ENCODE data around the gene SESTD1. TPM values are rescaled to one million over a fixed set of nuclear protein-coding genes. Genes with fewer than 3 reads are reported as not detected.

The SESTD1 gene
- total RNA-seq, 4 donors from 2014 or later: 9.7 to 28.1 (median 21.3) TPM

DNA sequence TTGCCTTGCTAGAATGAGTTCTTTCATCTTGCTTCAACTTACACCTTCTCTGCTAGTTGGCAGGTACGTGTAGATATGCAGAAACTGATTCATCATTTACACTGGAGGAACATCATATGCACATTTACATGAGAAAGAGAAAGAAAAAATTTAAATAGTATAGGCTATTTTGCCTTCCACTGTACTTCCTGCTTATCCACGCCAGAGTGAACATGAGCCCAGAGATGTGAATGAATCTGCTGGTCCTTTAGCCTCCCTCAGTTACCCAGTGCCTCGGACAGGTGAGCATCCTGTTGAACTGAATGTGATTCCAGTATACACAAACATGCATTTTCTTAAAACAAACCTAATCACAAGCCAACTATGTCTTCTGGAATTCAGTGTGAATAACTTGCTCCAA lies 83.6 kb downstream of the SESTD1 start:
- no peak for TF ChIP-seq CTCF (IDR thresholded peaks at IDR 0.05)
- no peak for TF ChIP-seq POLR2A (IDR thresholded peaks at IDR 0.05)
- Histone ChIP-seq H3K27ac (no peak overlapping the region), H3K4me1 (no peaks in the 10 kb centered on the region), H3K27me3 (no peaks in the 10 kb centered on the region), H3K36me3 (no peaks in the 10 kb centered on the region), H3K9me3 (no peaks in the 10 kb centered on the region), H3K4me3 (replicated peaks in 1 of 3) (no peak overlapping the region)
- intact Hi-C loops (cut with DNase I): no loop called here
- 87 to 89% methylated on average over 3 of the region's 3 CpGs for WGBS, 2 donors
- DNase-seq: no peak

- TF ChIP-seq CTCF (IDR thresholded peaks at IDR 0.05) (no peak), POLR2A (IDR thresholded peaks at IDR 0.05) (no peak)
- intact Hi-C loops (cut with DNase I): no loop called here
- no peaks in the 10 kb centered on the region for H3K9me3 ChIP-seq
- WGBS, 2 donors: 75 to 77% methylated on average over 2 of the region's 2 CpGs
- no peaks in the 10 kb centered on the region for H3K4me1 ChIP-seq
- H3K27me3 ChIP-seq: no peaks in the 10 kb centered on the region
- H3K4me3 ChIP-seq (replicated peaks in 1 of 3): no peak overlapping the region
- no peaks in the 10 kb centered on the region for H3K36me3 ChIP-seq
- no peak for DNase-seq
- H3K27ac ChIP-seq: no peak overlapping the region
These were observed 84.4 kb downstream of the SESTD1 start for GRCh38 chr2:179180242-179180641.

DNA sequence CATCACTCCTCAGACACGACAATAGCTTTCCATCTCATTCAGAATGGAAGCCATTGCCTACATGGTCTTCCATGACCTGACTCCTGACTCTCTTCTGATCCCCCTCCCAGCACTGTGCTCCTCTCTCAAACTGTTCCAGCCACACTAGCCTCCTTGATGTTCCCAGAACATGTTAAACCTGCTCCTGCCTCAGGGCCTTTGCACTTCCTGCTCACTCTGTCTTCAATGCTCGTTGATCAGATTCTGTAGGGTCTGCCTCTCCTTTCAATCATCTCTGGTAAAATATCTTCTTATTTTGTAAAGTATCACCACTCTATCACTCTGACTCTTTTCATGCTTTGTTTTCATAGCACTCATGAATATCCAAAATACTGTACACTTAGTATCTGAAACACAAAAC lies 84.9 kb downstream of the SESTD1 start:
- Histone ChIP-seq H3K27ac (no peak overlapping the region), H3K27me3 (no peaks in the 10 kb centered on the region), H3K9me3 (no peaks in the 10 kb centered on the region), H3K4me3 (replicated peaks in 1 of 3) (no peak overlapping the region), H3K4me1 (no peaks in the 10 kb centered on the region), H3K36me3 (no peaks in the 10 kb centered on the region)
- 95 to 96% methylated on average over 2 of the region's 2 CpGs for WGBS, 2 donors
- DNase-seq: no peak
- TF ChIP-seq POLR2A (IDR thresholded peaks at IDR 0.05) (no peak), CTCF (IDR thresholded peaks at IDR 0.05) (no peak)
- intact Hi-C loops (cut with DNase I): no loop called here

DNA sequence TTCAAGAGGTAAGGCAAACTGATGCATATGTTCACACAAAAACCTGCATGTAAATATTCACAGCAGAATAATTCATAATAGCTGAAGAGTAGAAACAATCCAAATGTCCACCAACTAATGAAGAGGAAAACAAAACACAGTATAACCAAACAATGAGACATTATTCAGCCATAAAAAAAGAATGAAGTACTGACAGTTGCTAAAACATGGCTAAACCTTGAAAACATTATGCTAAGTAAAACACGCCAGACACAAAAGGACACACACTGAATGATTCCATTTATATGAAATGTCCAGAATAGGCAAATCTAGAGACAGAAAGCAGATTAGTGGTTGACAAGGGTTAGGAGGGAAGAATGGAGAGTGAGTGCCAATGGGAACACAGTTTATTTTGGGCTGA lies 86.9 kb downstream of the SESTD1 start:
- Histone ChIP-seq H3K9me3 (no peaks in the 10 kb centered on the region), H3K27ac (no peak overlapping the region), H3K27me3 (no peaks in the 10 kb centered on the region), H3K4me3 (replicated peaks in 1 of 3) (no peak overlapping the region), H3K36me3 (no peaks in the 10 kb centered on the region), H3K4me1 (no peaks in the 10 kb centered on the region)
- TF ChIP-seq CTCF (IDR thresholded peaks at IDR 0.05): no peak
- no peak for TF ChIP-seq POLR2A (IDR thresholded peaks at IDR 0.05)
- 95 to 98% methylated on average over 1 of the region's 1 CpG for WGBS, 2 donors
- intact Hi-C loops (cut with DNase I): no loop called here
- no peak for DNase-seq

DNA sequence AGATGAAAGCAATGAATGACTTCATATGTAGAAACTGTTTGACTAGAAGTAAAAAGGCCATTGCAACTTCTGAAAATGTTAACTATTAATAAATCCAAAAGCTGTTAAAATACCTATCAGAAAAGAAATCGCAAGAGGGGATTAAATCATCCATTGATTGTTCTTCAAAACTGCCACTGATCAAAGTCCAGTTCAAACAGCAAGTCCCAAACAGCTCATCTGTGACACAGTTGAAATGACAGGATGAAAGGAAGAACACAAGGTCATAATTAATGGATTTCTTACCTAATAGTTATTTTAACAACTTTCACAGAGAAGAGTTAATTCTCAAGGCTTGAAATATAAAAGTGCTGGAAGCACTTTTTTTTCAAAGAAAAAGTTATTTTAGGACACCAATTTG lies 90.4 kb downstream of the SESTD1 start:
- intact Hi-C loops (cut with DNase I): no loop called here
- Histone ChIP-seq H3K4me1 (no peaks in the 10 kb centered on the region), H3K9me3 (no peaks in the 10 kb centered on the region), H3K36me3 (no peaks in the 10 kb centered on the region), H3K27me3 (no peaks in the 10 kb centered on the region), H3K4me3 (replicated peaks in 1 of 3) (no peak overlapping the region), H3K27ac (no peak overlapping the region)
- 96 to 98% methylated on average over 1 of the region's 1 CpG for WGBS, 2 donors
- no peak for TF ChIP-seq POLR2A (IDR thresholded peaks at IDR 0.05)
- TF ChIP-seq CTCF (IDR thresholded peaks at IDR 0.05): no peak
- no peak for DNase-seq
